Right forelimb (tissue), 1 donor: ENCODE data around the gene OR7G2.

Experiments
- DNase-seq: peaks from one replicate; pipeline ENCODE4 v3.0.0-alpha.2; 2018

Gene OR7G2

GRCh38 chr19:9107375-9107774, at the start of gene OR7G2:
TSS of gene OR7G2 (minus strand) at chr19:9107475. CDS start at chr19:9103243, 4,232 bp downstream.
- no peak for DNase-seq

DNA sequence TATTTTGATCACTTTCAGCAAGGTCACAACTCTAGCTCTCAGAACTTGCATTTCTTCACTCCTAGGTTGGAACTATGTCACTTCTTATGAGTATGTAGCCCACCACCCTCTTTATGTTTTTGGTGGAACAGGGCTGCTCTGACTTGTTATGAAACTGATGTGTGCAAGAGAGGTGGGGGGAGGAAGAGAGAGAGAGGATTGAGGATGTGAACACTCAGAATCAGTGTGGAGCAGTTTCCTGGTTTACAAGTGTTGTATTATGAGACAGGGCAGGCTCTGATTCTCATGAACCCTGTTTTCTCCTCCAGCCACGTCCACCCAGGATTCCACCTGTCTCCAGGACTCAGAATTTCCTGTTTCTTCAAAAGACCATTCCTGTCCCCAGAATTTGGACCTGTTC, 49.0 kb upstream of the OR7G2 start:
- no peak for DNase-seq

DNA sequence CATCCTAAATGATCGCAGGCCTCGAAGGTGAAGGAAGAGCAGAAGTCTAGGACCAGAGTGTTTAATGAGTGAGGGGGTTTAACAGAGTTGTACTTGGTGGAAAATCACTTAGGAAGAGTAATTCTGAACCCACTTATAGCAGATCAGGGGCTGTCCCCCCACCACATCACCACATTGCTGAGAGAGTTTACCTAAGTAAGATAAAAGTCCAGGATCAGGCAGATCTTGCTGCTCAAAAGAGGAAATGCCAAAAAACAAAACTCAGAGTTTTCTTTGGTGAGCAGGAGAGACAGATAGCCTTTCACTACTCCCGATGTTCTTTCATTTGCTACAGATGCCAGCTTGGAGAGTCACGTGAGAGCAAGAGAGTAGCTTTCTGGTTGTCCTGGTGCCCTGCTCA, 48.3 kb upstream of the OR7G2 start:
- no peak for DNase-seq

DNA sequence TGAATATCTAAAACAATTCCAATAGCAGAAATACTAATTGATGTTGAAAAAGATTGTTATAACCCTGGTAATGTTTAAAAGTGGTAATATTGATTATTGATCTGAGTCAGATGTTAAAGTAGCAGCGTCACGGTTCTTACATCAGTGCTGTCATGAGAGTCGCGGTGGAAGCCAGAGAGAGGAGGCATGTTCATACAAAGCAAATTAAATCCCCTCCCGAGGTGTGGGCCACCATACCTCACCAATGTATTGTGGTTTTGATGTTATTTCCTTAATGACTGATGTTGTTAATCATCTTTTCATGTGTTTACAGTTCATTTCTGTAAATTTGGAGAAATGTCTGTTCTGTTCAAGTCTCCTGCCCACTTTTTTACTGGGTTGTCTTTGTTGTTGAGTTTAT, 44.1 kb upstream of the OR7G2 start:
- no peak for DNase-seq

GRCh38 chr19:9150650-9151049, 43.4 kb upstream of the OR7G2 start:
- DNase-seq, result no peak

DNA sequence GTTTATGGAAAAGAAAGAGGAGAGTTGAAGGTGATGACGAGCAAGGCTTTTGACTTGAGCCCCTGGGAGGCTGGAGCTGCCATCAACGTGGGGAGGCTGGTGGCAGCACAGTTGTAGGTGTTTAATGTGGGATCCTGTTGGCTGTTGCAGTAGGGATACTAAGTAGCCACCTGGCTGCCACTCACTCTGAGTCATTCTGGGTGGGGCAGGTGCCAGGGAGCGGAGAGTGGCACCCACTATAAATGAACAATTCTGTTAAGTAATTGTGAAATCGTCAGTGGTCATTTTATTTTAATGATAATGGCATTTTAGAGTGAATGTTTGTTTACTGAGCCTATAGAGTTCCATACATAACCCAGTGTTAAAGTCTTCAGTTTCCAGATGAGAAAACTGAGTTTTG, 42.7 kb upstream of the OR7G2 start:
- no peak for DNase-seq

GRCh38 chr19:9148697-9149096, 41.4 kb upstream of the OR7G2 start:
- no peak for DNase-seq

DNA sequence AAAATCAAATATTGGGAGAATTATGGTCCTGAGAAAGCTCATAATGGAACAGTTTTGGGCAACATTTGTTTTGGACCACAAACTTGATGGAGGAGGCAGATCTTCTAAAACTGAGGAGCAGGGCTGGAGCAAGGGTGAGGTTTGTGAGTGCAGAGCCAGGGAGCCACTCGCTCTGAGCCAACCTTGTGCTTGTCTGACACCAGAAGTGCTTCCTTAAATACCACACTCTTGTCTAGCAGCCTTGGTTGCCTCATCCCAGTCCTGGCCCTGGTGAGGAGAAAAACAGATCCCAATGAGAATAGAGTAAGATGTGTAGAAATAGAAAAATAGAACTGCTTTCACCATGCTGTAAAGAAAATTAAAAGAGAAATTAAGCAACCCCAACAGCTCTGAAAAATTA, 39.6 kb upstream of the OR7G2 start:
- DNase-seq, result no peak

DNA sequence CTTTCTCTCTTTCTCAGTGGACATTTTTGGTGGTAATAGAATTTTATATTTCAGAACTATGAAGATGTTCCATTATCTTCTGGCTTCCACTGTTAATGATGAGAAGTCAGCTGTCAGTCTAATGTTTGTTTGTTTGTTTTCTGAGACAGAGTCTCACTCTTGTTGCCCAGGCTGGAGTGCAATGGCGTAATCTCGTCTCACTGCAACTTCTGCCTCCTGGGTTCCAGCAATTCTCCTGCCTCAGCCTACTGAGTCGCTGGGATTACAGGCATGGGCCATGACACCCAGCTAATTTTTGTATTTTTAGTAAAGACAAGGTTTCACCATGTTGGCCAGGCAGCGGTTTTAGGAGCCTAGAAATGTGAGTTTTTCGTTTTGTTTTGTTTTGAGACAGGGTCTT, 37.6 kb upstream of the OR7G2 start:
- no peak for DNase-seq

- DNase-seq, result peak; percentile 92
Measured at GRCh38 chr19:9140159-9140874, 33.0 kb upstream of the OR7G2 start, which contains the start of gene ZNF317. TSS of gene ZNF317 (plus strand) at chr19:9140397. CDS start at chr19:9156017, 15,620 bp downstream.

- no peak for DNase-seq
Measured at GRCh38 chr19:9139609-9140158, 32.4 kb upstream of the OR7G2 start.

GRCh38 chr19:9132422-9132821, 25.1 kb upstream of the OR7G2 start:
- no peak for DNase-seq

DNA sequence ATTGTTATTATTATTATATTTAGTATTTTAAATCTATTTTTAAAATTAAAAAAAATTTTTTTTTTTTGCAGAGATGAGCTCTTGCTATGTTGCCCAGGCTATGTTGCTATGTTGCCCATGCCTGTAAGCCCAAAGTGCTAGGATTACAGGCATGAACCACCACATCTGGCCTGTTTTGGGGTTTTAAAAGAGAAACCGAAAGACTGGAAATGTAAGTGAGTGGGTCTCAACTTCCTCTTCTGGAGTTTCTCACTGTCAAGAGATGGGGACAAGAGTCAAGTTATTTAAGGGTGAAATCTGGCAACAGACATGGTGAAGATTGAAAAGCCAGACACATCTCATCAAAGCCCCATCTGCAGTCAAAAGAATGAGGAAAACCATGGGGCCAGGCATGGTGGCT, 23.7 kb upstream of the OR7G2 start:
- no peak for DNase-seq

- DNase-seq, result no peak
Measured at GRCh38 chr19:9128171-9128570, 20.9 kb upstream of the OR7G2 start.

DNA sequence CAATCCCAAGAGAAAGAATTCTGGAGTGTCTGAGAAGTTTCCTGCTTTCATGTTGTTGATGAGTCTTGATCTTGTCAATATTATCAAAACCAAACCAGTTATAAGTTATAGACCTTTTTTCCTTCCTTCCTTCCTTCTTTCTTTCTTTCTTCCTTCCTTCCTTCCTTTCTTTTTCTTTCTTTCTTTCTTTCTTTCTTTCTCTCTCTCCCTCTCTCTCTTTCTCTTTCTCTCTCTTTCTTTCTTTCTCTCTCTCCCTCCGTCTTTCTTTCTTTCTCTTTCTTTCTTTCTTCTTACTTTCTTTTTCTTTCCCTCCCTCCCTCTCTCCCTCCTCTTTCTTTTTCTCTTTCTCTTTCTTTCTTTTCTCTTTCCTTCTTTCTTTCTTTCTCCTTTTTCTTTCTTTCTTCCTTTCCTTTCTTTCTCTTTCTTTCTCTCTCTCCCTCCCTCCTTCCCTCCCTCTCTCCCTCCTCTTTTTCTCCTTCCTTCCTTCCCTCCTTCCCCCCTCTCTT, 19.7 kb upstream of the OR7G2 start, which contains the start of gene OR7G3:
OR7G3 (minus strand) TSS at position 51 of the 506 bp plus-strand sequence; CDS start at position 51, 0 bp downstream.
- DNase-seq, result no peak

DNA sequence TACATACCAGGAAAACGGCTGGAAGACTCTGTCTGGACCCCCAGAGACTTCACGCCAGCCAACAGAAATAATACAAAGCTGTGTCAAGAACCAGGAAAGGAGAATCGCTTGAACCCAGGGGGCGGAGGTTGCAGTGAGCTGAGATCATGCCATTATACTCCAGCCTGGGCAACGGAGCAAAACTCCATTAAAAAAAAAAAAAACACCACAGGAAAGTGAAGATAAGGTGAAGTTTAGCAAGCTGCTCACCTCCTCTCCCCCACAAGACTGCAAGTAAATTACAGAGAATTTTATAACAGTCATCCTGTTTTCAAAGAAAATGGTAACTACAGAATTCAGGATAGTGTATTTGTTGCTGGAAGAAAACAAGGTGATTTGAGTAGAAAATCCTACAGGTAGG, 9.3 kb upstream of the OR7G2 start:
- DNase-seq, result no peak

- no peak for DNase-seq
Measured at GRCh38 chr19:9115307-9115813, 8.1 kb upstream of the OR7G2 start, which contains the start of gene OR7G1. TSS of gene OR7G1 (minus strand) at chr19:9115763. CDS start at chr19:9115763, 0 bp downstream.

DNA sequence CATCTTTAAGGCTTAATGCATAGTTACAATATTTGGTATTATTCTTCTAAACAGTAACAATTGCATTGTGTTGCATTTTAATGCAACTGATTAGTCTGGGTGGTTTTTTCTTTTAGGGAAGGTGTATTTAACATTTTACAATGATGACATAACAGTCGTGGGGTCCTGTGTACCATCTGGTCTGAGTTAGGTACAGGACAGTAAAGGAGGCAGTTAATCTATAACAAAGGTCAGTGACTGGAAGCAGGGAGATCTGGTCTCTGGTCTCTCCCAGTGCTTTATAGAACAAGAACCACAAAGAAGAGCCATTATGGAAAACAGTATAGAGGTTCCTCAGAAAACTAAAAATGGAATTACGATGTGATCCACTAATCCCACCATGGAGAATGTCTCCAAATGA, 2.7 kb upstream of the OR7G2 start:
- DNase-seq, result no peak

GRCh38 chr19:9086761-9087160, 20.5 kb downstream of the OR7G2 start, which contains the start of gene OR1M1:
TSS of gene OR1M1 (plus strand) at chr19:9087061. CDS start at chr19:9093245, 6,184 bp downstream.
- no peak for DNase-seq

DNA sequence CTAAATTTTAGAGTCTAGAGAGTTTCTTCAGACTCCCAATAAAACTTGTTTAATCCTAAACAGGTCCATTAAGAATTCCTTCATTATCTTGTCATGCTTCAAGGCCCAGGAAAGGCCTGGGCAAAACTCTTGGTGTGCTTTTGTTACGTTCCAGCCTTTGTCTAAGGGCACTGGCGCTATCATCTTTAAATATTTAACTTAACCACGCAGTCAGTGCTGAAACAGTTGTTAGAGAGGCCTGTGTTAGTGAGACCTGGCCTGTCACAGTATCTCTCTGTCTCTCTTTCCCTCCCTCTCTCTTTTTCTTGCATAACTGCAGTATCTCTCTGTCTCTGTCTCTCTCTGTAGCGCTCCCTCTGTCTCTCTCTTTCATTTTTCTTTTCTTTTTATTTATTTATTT, 28.6 kb downstream of the OR7G2 start:
- no peak for DNase-seq

- no peak for DNase-seq
Measured at GRCh38 chr19:9076901-9077300, 30.4 kb downstream of the OR7G2 start.

GRCh38 chr19:9075064-9075949, 32.0 kb downstream of the OR7G2 start:
- DNase-seq, result peak; percentile 71

- no peak for DNase-seq
Measured at GRCh38 chr19:9073806-9074205, 33.5 kb downstream of the OR7G2 start.
